IMR-90 (cell line): ENCODE results near the gene TPCN1. TPM values are rescaled to one million over a fixed set of nuclear protein-coding genes. Genes with fewer than 3 reads are reported as not detected.

ENCODE experiments used
- ATAC-seq: fragments of 200-7000 bp; cut with Tn5 transposase; 2 replicates; pipeline ENCODE4 v1.9.1; 2020; ENCODE audit warnings: low read depth, mild to moderate bottlenecking, moderate library complexity
- BruUV-seq: library from RNA; stranded (reverse); fragments of 400-500 nt; replicated peaks from 2 replicates; lab custom pipeline; 2021; lab: Mats Ljungman, UMichigan
- CTCF ChIA-PET: fragments of 300-600 bp; formaldehyde crosslinking; extraction: SDS; loops from one replicate; lab custom pipeline; 2021; ENCODE audit warnings: antibody characterized with exemption; lab: Yijun Ruan, JAX
- POLR2A ChIA-PET: fragments of 300-600 bp; sonication (Branson Sonifier 250); formaldehyde crosslinking; loops from one replicate; lab custom pipeline; 2022; ENCODE audit warnings: antibody characterized with exemption; ENCODE audit not compliant: unreplicated experiment; lab: Charles Lee
- DNase-seq: peaks from one replicate; pipeline ENCODE4 v3.0.0; 2013
- H2AFZ ChIP-seq: replicated peaks from 2 replicates; pipeline ENCODE3; 2013; ENCODE audit warnings: low read length, mild to moderate bottlenecking; ENCODE audit not compliant: poor library complexity
- H2AK5ac ChIP-seq: 2 replicates; pipeline ENCODE4 v1.6.1; 2013; ENCODE audit warnings: low read depth, low read length, inconsistent platforms
- H2AK9ac ChIP-seq: replicated peaks from 2 replicates; pipeline ENCODE3; 2013; ENCODE audit warnings: mild to moderate bottlenecking, low read depth, low read length, moderate library complexity; ENCODE audit not compliant: poor library complexity
- H2BK120ac ChIP-seq: 2 replicates; pipeline ENCODE4 v1.6.1; 2013; ENCODE audit warnings: low read depth, low read length, inconsistent platforms
- H2BK15ac ChIP-seq: 3 replicates; pipeline ENCODE4 v1.6.1; 2013; ENCODE audit warnings: low read depth, low read length, inconsistent platforms
- H2BK20ac ChIP-seq: 2 replicates; pipeline ENCODE4 v1.6.1; 2013; ENCODE audit warnings: low read depth, mild to moderate bottlenecking, inconsistent platforms, low read length, moderate library complexity
- H2BK5ac ChIP-seq: 2 replicates; pipeline ENCODE4 v1.6.1; 2013; ENCODE audit warnings: mild to moderate bottlenecking, low read depth, low read length, inconsistent platforms; ENCODE audit not compliant: poor library complexity, severe bottlenecking
- H3K14ac ChIP-seq: replicated peaks from 2 replicates; pipeline ENCODE4 v1.6.1; 2013; ENCODE audit warnings: low read depth, low read length, inconsistent platforms
- H3K18ac ChIP-seq: 2 replicates; pipeline ENCODE4 v1.6.1; 2013; ENCODE audit warnings: low read depth, low read length, control low read depth
- H3K23ac ChIP-seq: 2 replicates; pipeline ENCODE4 v1.6.1; 2013; ENCODE audit warnings: low read depth, low read length, inconsistent platforms
- H3K27ac ChIP-seq: 2 replicates; pipeline ENCODE4 v1.5.1; 2013; ENCODE audit warnings: mild to moderate bottlenecking, control low read depth, low read length; ENCODE audit not compliant: insufficient read depth
- H3K27me3 ChIP-seq: 2 replicates; pipeline ENCODE4 v1.6.1; 2013; ENCODE audit warnings: low read length; ENCODE audit not compliant: control insufficient read depth, insufficient read depth
- H3K36me3 ChIP-seq: 2 replicates; pipeline ENCODE4 v1.6.1; 2013; ENCODE audit warnings: low read length, mixed read lengths; ENCODE audit not compliant: control insufficient read depth, insufficient read depth
- H3K4ac ChIP-seq: 2 replicates; pipeline ENCODE4 v1.6.1; 2013; ENCODE audit warnings: low read depth, low read length, inconsistent platforms
- H3K4me1 ChIP-seq: 2 replicates; pipeline ENCODE4 v1.6.1; 2013; ENCODE audit warnings: low read length, mixed read lengths; ENCODE audit not compliant: control insufficient read depth, insufficient read depth
- H3K4me2 ChIP-seq: 2 replicates; pipeline ENCODE4 v1.6.1; 2013; ENCODE audit warnings: low read depth, mild to moderate bottlenecking, control low read depth, low read length, moderate library complexity
- H3K4me3 ChIP-seq: 2 replicates; pipeline ENCODE4 v1.5.1; 2013; ENCODE audit warnings: low read depth, mild to moderate bottlenecking, control low read depth, low read length, moderate library complexity; ENCODE audit not compliant: insufficient read depth
- H3K56ac ChIP-seq: 2 replicates; pipeline ENCODE4 v1.6.1; 2013; ENCODE audit warnings: low read length, inconsistent platforms; ENCODE audit not compliant: insufficient read depth; ENCODE audit errors: extremely low read depth
- H3K79me1 ChIP-seq, 2 experiments: 2 replicates each; pipeline ENCODE4 v1.6.1; 2013; ENCODE audit warnings: low read length in 2 of 2, inconsistent platforms in 1 of 2, low read depth in 1 of 2
- H3K9ac ChIP-seq: 2 replicates; pipeline ENCODE4 v1.6.1; 2013; ENCODE audit warnings: low read depth, low read length, control low read depth
- H3K9me1 ChIP-seq: 2 replicates; pipeline ENCODE4 v1.6.1; 2013; ENCODE audit warnings: low read length, inconsistent platforms; ENCODE audit not compliant: insufficient read depth
- H3K9me3 ChIP-seq: 2 replicates; pipeline ENCODE4 v1.6.1; 2013; ENCODE audit warnings: low read length; ENCODE audit not compliant: control insufficient read depth, insufficient read depth
- H4K20me1 ChIP-seq: 2 replicates; pipeline ENCODE4 v1.6.1; 2013; ENCODE audit warnings: low read length, inconsistent platforms; ENCODE audit not compliant: insufficient read depth
- H4K5ac ChIP-seq: 2 replicates; pipeline ENCODE4 v1.6.1; 2013; ENCODE audit warnings: mild to moderate bottlenecking, low read depth, low read length, control low read depth
- H4K8ac ChIP-seq, 2 experiments: 2 replicates each; pipeline ENCODE4 v1.6.1; 2013; ENCODE audit warnings: low read depth in 2 of 2, low read length in 2 of 2, control low read depth in 1 of 2, inconsistent platforms in 1 of 2
- H4K91ac ChIP-seq: 2 replicates; pipeline ENCODE4 v1.6.1; 2013; ENCODE audit warnings: low read depth, low read length, inconsistent platforms; ENCODE audit not compliant: insufficient read depth
- BHLHE40 ChIP-seq: fragments of 150-350 bp; IDR thresholded peaks from 2 replicates; pipeline ENCODE4 v1.6.1; 2016; ENCODE audit warnings: mild to moderate bottlenecking, low read depth, low read length
- ELK1 ChIP-seq: fragments of 150-350 bp; IDR thresholded peaks from 2 replicates; pipeline ENCODE4 v1.6.1; 2016; ENCODE audit warnings: low read depth, mild to moderate bottlenecking, low read length, moderate library complexity, borderline replicate concordance
- RAD21 ChIP-seq: IDR thresholded peaks from 2 replicates; pipeline ENCODE4 v1.6.1; 2012; ENCODE audit warnings: low read length, improper control_type of control experiment
- USF2 ChIP-seq: fragments of 150-350 bp; IDR thresholded peaks from 2 replicates; pipeline ENCODE4 v1.6.1; 2017; ENCODE audit warnings: mild to moderate bottlenecking, antibody characterized with exemption, low read length, low read depth
- WGBS, 2 experiments: methylation state at CpG; one replicate each; pipeline versions ENCODE4 v1.1.5 to v1.1.7; 2013; ENCODE audit warnings: missing lambda C conversion rate in 2 of 2; ENCODE audit not compliant: insufficient read length in 1 of 2; ENCODE audit errors: extremely low coverage in 2 of 2; 5-methylcytosine and 5-hydroxymethylcytosine counted together
- dilution Hi-C: fragments of 300-500 bp; cut with HindIII; formaldehyde crosslinking; loops from one replicate; pipeline ENCODE4 v1.14.3; 2018; ENCODE audit warnings: low sequenced_read_pairs; ENCODE audit not compliant: unreplicated experiment
- in situ Hi-C: fragments of 300-500 bp; cut with MboI; formaldehyde crosslinking; loops from 3 replicates; pipeline ENCODE4 v1.14.3; 2019; ENCODE audit warnings: low sequenced_read_pairs, inconsistent platforms, mixed read lengths
- intact Hi-C: fragments of 100-400 bp; cut with micrococcal nuclease; formaldehyde crosslinking; loops from 2 replicates; pipeline ENCODE4 v1.10.0; 2022
- polyA plus RNA-seq, 3 experiments: library from polyadenylated mRNA; depleted of rRNA; stranded (reverse); fragments of >200 nt; gene quantifications; 2 replicates each; pipeline ENCODE4 v1.2.3, GENCODE V29; 2012; ENCODE audit warnings: low replicate concordance in 1 of 3
- total RNA-seq: library from RNA; depleted of rRNA; stranded (reverse); fragments of >200 nt; gene quantifications from 2 replicates; pipeline ENCODE4 v1.2.3, GENCODE V29; 2012

Gene TPCN1
- total and polyA plus RNA-seq, 2 of the 4 experiments (the other 2 are of a cell fraction) = 2.0 to 13.2 TPM

GRCh38 chr12:113247123-113248050 is 26.1 kb downstream of the TPCN1 start:
- Histone ChIP-seq H2AK9ac (peak overlapping the region; percentile 88), H3K9ac (no peak overlapping the region), H2BK120ac (peak overlapping the region; percentile 71), H2BK15ac (peak overlapping the region; percentile 55; the same call in 1 of the 3 replicates), H4K5ac (no peak overlapping the region), H3K14ac (peak overlapping the region; percentile 42), H4K8ac (peak overlapping the region; percentile 23 to 32; a peak in 1 of 4 replicates), H3K27me3 (no peaks in the 10 kb centered on the region), H3K4me2 (no peak overlapping the region), H2AFZ (peak overlapping the region; percentile 93), H3K9me1 (peaks cover 19% of the 10 kb centered on the region; the same call in 1 of the 2 replicates), H3K79me1 (peaks cover 0 to 23% of the 10 kb centered on the region in 2 experiments; a peak in 2 of 4 replicates), H4K91ac (peak overlapping the region; percentile 12; the same call in 1 of the 2 replicates), H3K4me3 (no peak overlapping the region), H3K9me3 (no peaks in the 10 kb centered on the region), H3K18ac (0 out of 2 replicates have a peak overlapping the region, but pooled peaks have one; percentile 8), H3K27ac (no peak overlapping the region), H2BK20ac (no peak overlapping the region), H3K36me3 (peaks cover 1% of the 10 kb centered on the region; the same call in 1 of the 2 replicates), H4K20me1 (no peaks in the 10 kb centered on the region; the same call in 1 of the 2 replicates), H2BK5ac (no peak overlapping the region), H3K4me1 (peaks cover 17% of the 10 kb centered on the region), H3K23ac (peak overlapping the region; percentile 4; the same call in 1 of the 2 replicates), H2AK5ac (peak overlapping the region; percentile 80), H3K56ac (no peak overlapping the region), H3K4ac (peak overlapping the region; percentile 72; the same call in 1 of the 2 replicates)
- TF ChIP-seq BHLHE40 (peak; percentile 49), USF2 (peak; percentile 54; the same call in 1 of the 2 replicates), RAD21 (no peak), ELK1 (no peak)
- no TSS peak for BruUV-seq
- in situ Hi-C loops = no loop called here
- dilution Hi-C loops = no loop called here
- intact Hi-C loops = no loop called here
- ChIA-PET POLR2A (no interaction called here), CTCF (no interaction called here)
- no peak; the same call in 1 of the 2 replicates for ATAC-seq
- DNase-seq = peak; percentile 68
- 72% methylated on average over 7 of the region's 21 CpGs; no CpG with 5 or more reads in 1 of the 2 experiments for WGBS, 2 experiments
